Upper lobe of left lung (tissue), 6 donors: ENCODE results near the gene KCNIP3. TPM values are rescaled to one million over a fixed set of nuclear protein-coding genes. Genes with fewer than 3 reads are reported as not detected.

Experiments used
- ATAC-seq, 2 donors: fragments of 200-7000 bp; cut with Tn5 transposase; one replicate each; pipeline ENCODE4 v1.9.1; 2022; ENCODE audit warnings: mild to moderate bottlenecking in 2 of 2, moderate library complexity in 2 of 2; ENCODE audit not compliant: low FRiP score in 2 of 2
- DNase-seq, 2 donors: peaks; one replicate each; pipeline ENCODE4 v3.0.0-alpha.2; 2019 to 2020
- H3K27ac ChIP-seq, 4 donors: fragments of 200-600 bp; sonication (generic); one replicate each; pipeline ENCODE4 v1.5.1; 2016 to 2019
- H3K27me3 ChIP-seq, 4 donors: fragments of 200-600 bp; sonication (generic); one replicate each; pipeline ENCODE4 v1.5.1; 2017 to 2019
- H3K36me3 ChIP-seq, 4 donors: fragments of 200-600 bp; sonication (generic); one replicate each; pipeline ENCODE4 v1.5.1; 2016 to 2019
- H3K4me1 ChIP-seq, 4 donors: fragments of 200-600 bp; sonication (generic); one replicate each; pipeline ENCODE4 v1.5.1; 2018 to 2019
- H3K4me3 ChIP-seq, 4 donors: fragments of 200-600 bp; sonication (generic); one replicate each; pipeline ENCODE4 v1.5.1; 2017 to 2019; ENCODE audit warnings: mild to moderate bottlenecking in 2 of 4, moderate library complexity in 1 of 4
- H3K9me3 ChIP-seq, 4 donors: fragments of 200-600 bp; sonication (generic); one replicate each; pipeline ENCODE4 v1.5.1; 2018 to 2019
- EP300 ChIP-seq, 4 donors: sonication (generic); formaldehyde crosslinking; IDR thresholded peaks; one replicate each; pipeline ENCODE4 v1.5.1; 2017; ENCODE audit warnings: antibody characterized with exemption in 4 of 4, control low read depth in 2 of 4
- POLR2A ChIP-seq, 4 donors: fragments of 450-650 bp; IDR thresholded peaks; one replicate each; pipeline ENCODE4 v1.5.1; 2016 to 2017; ENCODE audit warnings: antibody characterized with exemption in 4 of 4, mild to moderate bottlenecking in 2 of 4
- POLR2AphosphoS5 ChIP-seq, 2 donors: sonication (generic); formaldehyde crosslinking; IDR thresholded peaks; one replicate each; pipeline ENCODE4 v1.5.1; 2017; ENCODE audit warnings: antibody characterized with exemption in 2 of 2
- WGBS, 2 donors: methylation state at CpG; one replicate each; pipeline ENCODE4 v1.1.5; 2017 to 2018; 5-methylcytosine and 5-hydroxymethylcytosine counted together
- total RNA-seq, 6 donors: library from RNA; depleted of rRNA in 4 of 6; stranded (reverse); fragments of >200 nt in 4 of 6; gene quantifications; one replicate each; pipeline versions ENCODE4 v1.1.0 to v1.2.1, GENCODE V29; 2016 to 2021
- TF ChIP-seq, protein P1 (sequence below), 6 experiments: fragments of 450-650 bp in 4 of 6; fragments of 200-600 bp in 2 of 6; sonication (generic) in 2 of 6; IDR thresholded peaks; one replicate each; pipeline ENCODE4 v1.5.1; 2016 to 2019; ENCODE audit warnings: antibody characterized with exemption in 6 of 6
- donor health status: DM: no; HTN: no; CAD: no; lungs with moderate emphysema.
- donor health status: DM: no; HTN: yes; CAD: no; lungs with severe emphysema.

Gene KCNIP3
- total RNA-seq, 6 donors from 2014 or later = 1.0 to 5.9 (median 2.5) TPM

DNA sequence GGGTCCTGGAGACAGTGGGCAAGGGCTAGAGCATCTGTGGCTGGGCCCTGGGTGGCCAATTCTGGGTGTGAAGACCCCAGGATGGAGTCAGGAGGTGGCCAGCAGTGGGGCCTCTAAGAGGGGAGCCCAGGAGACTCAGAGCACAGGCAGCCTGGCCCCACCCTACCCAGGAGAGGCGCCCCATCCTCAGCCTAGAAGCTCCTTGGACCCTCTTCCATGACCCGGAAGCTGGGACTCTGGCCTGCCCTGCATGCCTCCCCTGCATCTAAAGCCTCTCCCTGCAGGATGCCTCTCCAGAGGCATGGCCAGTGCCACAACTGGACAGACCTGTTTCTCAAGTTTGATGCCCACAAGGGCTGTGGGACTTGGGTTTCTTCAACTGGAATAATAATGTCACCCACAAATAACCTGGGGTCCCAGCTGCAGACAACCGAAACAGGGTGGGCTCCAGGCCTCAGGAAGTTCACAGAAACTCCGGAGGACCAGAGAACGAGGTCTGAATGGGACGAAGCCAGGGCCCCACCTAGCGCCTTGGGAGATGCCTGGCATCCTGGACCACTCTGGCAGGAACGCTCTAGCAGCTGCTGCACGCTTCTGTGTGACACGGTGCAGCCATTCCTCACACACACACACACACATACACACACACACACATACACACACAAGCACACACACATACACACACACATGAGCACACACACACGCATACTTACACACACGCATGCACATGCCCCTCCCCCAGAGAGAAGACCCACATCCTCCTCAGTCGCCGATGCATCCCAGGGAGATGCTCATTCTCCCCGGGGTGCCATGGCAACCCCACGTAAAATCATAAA is 16.4 kb downstream of the KCNIP3 start:
- Histone ChIP-seq H3K4me3 (no peak overlapping the region), H3K9me3 (no peaks in the 10 kb centered on the region), H3K27me3 (no peaks in the 10 kb centered on the region), H3K27ac (no peak overlapping the region), H3K36me3 (no peaks in the 10 kb centered on the region), H3K4me1 (no peaks in the 10 kb centered on the region)
- WGBS, 2 donors = 78 to 85% methylated on average over 13 to 16 of the region's 16 CpGs
- no peak for DNase-seq
- TF ChIP-seq POLR2A (IDR thresholded peaks at IDR 0.05) (no peak), POLR2AphosphoS5 (IDR thresholded peaks at IDR 0.05) (no peak), EP300 (IDR thresholded peaks at IDR 0.05) (no peak)
- TF ChIP-seq, protein P1, sequence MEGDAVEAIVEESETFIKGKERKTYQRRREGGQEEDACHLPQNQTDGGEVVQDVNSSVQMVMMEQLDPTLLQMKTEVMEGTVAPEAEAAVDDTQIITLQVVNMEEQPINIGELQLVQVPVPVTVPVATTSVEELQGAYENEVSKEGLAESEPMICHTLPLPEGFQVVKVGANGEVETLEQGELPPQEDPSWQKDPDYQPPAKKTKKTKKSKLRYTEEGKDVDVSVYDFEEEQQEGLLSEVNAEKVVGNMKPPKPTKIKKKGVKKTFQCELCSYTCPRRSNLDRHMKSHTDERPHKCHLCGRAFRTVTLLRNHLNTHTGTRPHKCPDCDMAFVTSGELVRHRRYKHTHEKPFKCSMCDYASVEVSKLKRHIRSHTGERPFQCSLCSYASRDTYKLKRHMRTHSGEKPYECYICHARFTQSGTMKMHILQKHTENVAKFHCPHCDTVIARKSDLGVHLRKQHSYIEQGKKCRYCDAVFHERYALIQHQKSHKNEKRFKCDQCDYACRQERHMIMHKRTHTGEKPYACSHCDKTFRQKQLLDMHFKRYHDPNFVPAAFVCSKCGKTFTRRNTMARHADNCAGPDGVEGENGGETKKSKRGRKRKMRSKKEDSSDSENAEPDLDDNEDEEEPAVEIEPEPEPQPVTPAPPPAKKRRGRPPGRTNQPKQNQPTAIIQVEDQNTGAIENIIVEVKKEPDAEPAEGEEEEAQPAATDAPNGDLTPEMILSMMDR (IDR thresholded peaks at IDR 0.05) = no peak
- ATAC-seq = no peak

DNA sequence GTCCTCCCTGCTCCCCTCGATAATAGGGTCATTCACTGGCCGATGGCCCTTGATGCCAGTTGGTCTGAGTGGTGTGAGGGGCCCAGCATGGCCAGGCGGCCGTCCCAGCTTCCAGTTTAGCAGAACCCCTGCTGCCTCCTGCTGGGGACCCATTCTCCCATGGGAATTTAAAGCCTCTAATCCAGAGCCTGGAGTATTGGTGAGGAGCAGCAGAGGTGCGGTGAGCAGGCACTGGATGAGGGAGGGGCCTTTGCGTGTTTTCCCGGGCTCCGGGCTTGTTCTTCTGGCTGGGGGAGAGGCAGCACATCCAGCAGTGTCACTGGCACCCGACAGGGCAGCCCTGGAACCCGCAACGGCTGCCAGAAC is 17.4 kb downstream of the KCNIP3 start:
- H3K4me3 ChIP-seq = no peak overlapping the region
- no peaks in the 10 kb centered on the region for H3K9me3 ChIP-seq
- H3K36me3 ChIP-seq = no peaks in the 10 kb centered on the region
- 78 to 80% methylated on average over 1 to 11 of the region's 11 CpGs for WGBS, 2 donors
- peak in 1 of 2 donors; percentile 47 for DNase-seq
- ATAC-seq = no peak
- H3K27ac ChIP-seq = no peak overlapping the region
- TF ChIP-seq POLR2A (IDR thresholded peaks at IDR 0.05) (no peak), POLR2AphosphoS5 (IDR thresholded peaks at IDR 0.05) (no peak), EP300 (IDR thresholded peaks at IDR 0.05) (no peak)
- TF ChIP-seq, protein P1 (IDR thresholded peaks at IDR 0.05) = no peak
- H3K27me3 ChIP-seq = no peaks in the 10 kb centered on the region
- H3K4me1 ChIP-seq = no peaks in the 10 kb centered on the region

DNA sequence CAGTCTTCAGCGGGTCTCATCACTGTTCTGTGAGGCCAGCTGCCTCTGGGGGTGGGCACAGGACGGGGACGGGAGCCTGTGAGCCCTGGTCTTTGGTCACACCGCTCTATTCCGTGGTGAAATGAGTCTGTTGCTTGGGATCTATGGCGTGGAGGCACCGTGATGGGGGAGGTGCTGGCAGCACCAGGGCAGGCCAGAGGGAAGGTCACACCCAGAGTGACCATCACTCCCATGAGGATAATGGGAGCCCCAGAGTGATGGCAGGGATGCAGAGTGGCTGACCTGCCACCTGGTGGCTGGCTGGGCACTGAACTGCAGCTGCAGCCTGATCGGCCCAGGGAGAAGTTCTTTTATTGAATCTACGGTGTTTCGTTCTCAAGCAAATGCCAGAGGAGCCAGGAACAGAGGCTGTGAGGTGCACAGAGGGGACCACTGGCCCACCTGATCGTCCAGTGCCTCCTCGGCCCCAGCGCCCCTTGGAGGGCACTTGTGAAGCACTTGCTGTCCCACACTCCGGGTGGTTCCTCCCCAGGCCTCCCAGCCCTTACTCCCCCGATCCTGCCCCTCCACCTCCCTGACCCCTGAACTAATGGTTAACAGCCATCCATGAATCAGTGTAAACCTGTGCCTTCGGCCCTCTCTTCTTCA is 17.9 kb downstream of the KCNIP3 start:
- no peaks in the 10 kb centered on the region for H3K4me1 ChIP-seq
- no peaks in the 10 kb centered on the region for H3K9me3 ChIP-seq
- TF ChIP-seq POLR2A (IDR thresholded peaks at IDR 0.05) (no peak), EP300 (IDR thresholded peaks at IDR 0.05) (no peak), POLR2AphosphoS5 (IDR thresholded peaks at IDR 0.05) (no peak)
- TF ChIP-seq, protein P1 (IDR thresholded peaks at IDR 0.05) = peak; percentile 34 to 82 (median 52)
- DNase-seq = peak; percentile 34 to 60
- ATAC-seq = no peak
- WGBS, 2 donors = 71 to 79% methylated on average over 15 to 16 of the region's 16 CpGs
- H3K4me3 ChIP-seq = no peak overlapping the region
- no peaks in the 10 kb centered on the region for H3K36me3 ChIP-seq
- H3K27ac ChIP-seq = no peak overlapping the region
- H3K27me3 ChIP-seq = no peaks in the 10 kb centered on the region

DNA sequence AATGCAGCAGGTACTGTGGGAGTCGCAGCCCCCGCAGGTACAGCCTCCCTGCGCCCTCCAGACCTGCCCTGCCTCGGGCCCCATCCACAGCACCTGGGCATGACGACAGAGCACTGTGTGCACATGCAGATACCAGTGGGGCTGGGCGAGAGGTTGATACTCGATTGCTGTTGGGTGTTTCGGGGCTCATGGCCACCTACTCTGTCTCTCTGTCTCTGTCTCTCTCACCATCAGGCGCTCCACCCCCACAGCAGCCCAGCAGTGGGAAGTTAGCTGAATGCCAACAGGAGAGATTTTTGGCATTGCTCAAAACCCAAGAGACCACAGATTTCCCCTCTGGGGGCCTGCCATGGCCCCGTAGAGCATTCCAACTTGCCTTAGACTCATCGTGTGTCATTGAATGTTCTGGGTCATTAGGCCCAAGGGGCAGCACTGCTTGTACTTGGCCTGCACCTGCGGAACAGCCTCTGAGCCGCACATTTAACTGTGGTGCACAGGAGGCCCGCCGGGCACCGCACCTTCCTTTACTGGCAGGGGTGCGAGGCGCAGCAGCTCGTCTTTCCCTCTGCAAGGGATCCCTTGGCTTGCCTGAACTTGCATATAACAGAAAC is 18.8 kb downstream of the KCNIP3 start:
- Histone ChIP-seq H3K4me1 (no peaks in the 10 kb centered on the region), H3K9me3 (no peaks in the 10 kb centered on the region), H3K27ac (no peak overlapping the region), H3K36me3 (no peaks in the 10 kb centered on the region), H3K4me3 (no peak overlapping the region), H3K27me3 (no peaks in the 10 kb centered on the region)
- peak in 1 of 2 donors; percentile 47 for DNase-seq
- WGBS, 2 donors = 74 to 88% methylated on average over 5 to 19 of the region's 19 CpGs
- no peak for ATAC-seq
- TF ChIP-seq EP300 (IDR thresholded peaks at IDR 0.05) = no peak
- no peak for TF ChIP-seq POLR2AphosphoS5 (IDR thresholded peaks at IDR 0.05)
- no peak for TF ChIP-seq POLR2A (IDR thresholded peaks at IDR 0.05)
- TF ChIP-seq, protein P1 (IDR thresholded peaks at IDR 0.05) = no peak
